ENCODE measurements around the gene PRICKLE2. TPM values are rescaled to one million over a fixed set of nuclear protein-coding genes. Genes with fewer than 3 reads are reported as not detected.

PRICKLE2 gene
- total RNA-seq, 1 donor from 2014 or later, result 37.2 TPM

DNA sequence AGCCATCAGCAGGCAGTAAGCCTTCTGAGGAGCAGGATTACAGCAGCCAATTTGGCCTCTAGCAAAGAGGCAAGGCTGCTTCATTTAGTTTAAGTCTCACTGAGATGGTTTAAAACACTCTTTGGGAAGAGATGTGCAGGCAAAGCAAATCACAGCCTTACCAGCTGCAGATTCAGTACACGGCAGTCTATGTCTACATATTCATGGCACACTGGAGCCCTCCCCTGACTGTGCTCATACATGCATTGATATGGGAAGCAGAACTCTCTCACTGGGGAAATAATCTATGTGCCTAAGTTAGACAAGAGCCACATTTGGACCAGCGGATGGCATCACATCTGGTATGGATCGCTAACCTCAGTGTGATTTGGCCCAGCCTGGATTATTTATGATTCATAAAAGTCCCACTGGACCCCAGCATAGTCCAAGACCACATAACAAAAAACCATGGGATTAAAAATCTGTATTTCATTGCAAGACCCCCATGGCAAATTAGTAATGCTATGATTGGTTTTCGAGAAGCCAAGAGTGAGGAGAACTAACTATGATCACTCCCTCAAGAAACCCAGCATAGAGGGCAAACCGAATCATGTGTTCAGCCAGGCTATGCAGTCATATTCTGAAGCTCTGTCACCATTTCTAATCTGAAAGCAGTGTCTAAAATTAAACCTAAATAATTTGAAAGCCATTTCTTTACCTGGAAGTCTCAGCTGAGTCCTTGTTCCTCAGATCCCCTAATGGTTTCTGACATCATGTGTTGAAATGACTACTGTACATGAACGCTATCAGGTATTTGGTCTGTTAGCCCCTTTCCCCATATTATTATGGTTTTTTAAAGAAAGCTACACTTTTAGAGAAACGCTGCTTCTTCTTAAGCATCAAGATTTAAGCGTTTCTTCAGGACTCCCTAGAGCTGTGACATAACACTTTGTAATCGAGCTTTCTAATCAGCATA lies 1.2 kb downstream of the PRICKLE2 start:
- peak overlapping the region; percentile 14 for H3K4me3 ChIP-seq
- ATAC-seq (no peak), DNase-seq (no peak)
- no peaks in the 10 kb centered on the region for H3K27me3 ChIP-seq
- H3K9me3 ChIP-seq, result no peaks in the 10 kb centered on the region
- intact Hi-C loops (cut with DNase I), result no loop called here
- peak overlapping the region; percentile 61 for H3K27ac ChIP-seq
- peaks cover 24% of the 10 kb centered on the region for H3K4me1 ChIP-seq
- no peaks in the 10 kb centered on the region for H3K36me3 ChIP-seq
- TF ChIP-seq, protein P1, sequence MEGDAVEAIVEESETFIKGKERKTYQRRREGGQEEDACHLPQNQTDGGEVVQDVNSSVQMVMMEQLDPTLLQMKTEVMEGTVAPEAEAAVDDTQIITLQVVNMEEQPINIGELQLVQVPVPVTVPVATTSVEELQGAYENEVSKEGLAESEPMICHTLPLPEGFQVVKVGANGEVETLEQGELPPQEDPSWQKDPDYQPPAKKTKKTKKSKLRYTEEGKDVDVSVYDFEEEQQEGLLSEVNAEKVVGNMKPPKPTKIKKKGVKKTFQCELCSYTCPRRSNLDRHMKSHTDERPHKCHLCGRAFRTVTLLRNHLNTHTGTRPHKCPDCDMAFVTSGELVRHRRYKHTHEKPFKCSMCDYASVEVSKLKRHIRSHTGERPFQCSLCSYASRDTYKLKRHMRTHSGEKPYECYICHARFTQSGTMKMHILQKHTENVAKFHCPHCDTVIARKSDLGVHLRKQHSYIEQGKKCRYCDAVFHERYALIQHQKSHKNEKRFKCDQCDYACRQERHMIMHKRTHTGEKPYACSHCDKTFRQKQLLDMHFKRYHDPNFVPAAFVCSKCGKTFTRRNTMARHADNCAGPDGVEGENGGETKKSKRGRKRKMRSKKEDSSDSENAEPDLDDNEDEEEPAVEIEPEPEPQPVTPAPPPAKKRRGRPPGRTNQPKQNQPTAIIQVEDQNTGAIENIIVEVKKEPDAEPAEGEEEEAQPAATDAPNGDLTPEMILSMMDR (IDR thresholded peaks at IDR 0.05), result no peak

DNA sequence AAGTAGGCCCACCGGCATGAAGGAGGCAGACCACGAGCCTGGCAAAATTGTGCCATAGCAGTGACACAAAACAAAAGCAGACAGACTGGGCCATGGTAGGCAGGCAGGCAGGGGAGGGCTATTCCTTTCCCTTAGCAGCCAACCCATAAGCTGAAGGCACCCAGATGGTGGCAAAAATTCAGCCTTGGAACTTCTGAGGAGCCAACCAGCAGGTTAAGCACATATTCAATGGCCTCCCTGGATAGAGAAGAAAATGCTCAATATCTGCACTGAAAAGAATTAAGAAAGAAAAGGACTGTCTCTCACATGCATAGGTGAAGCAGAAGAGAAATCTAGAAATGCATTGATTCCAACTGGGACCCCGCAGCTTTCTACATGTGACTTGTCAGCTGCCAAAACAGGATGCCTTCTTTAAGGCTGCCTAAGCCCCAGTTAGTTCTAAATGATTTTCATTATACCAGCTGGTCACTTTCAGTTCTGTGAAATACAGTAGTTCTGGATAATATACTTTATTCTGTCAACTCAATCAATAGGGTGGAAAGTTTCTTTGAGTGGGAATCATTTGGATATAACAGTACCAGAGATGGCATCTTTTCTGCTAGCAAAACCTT lies 2.7 kb downstream of the PRICKLE2 start:
- H3K4me3 ChIP-seq, result no peak overlapping the region
- no peaks in the 10 kb centered on the region for H3K27me3 ChIP-seq
- intact Hi-C loops (cut with DNase I), result no loop called here
- DNase-seq (no peak), ATAC-seq (no peak)
- no peak overlapping the region for H3K27ac ChIP-seq
- H3K36me3 ChIP-seq, result no peaks in the 10 kb centered on the region
- TF ChIP-seq, protein P1 (IDR thresholded peaks at IDR 0.05), result no peak
- no peaks in the 10 kb centered on the region for H3K9me3 ChIP-seq
- H3K4me1 ChIP-seq, result peaks cover 24% of the 10 kb centered on the region

DNA sequence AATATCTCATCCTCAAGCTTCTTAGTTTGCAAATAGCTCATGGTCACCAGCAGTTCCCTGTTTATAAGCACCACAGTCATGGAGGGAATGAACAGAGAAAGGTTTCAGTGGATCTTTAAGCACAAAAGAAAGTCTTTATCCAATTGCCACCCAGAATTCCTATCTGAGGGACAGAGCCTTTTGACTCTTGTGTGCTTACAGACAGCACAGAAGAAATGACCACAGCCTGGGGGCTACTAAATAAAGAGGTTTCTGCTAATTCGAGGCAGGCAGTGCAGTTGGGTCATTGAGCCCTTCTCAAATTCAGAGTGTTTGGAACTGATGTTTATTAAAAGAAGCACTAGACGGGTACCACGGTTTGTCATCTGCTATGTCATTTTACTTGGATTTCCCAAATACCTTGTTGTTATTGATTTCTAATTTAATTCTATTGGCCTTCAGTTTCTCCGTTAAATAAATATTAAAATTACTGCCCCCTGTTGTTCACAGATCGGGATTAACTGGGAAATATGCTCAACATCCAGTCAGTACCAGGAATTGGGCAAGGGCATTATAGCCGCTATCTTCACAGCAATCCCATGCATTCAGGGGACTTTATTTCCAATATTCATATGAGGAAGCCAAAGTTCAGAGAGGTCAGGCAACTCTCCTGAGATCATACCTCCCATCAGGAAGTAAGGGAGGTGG lies 3.6 kb downstream of the PRICKLE2 start:
- no peaks in the 10 kb centered on the region for H3K9me3 ChIP-seq
- DNase-seq, result no peak
- H3K4me3 ChIP-seq, result no peak overlapping the region
- no peak for ATAC-seq
- H3K36me3 ChIP-seq, result no peaks in the 10 kb centered on the region
- H3K27ac ChIP-seq, result no peak overlapping the region
- TF ChIP-seq, protein P1 (IDR thresholded peaks at IDR 0.05), result no peak
- H3K4me1 ChIP-seq, result peaks cover 32% of the 10 kb centered on the region
- intact Hi-C loops (cut with DNase I), result no loop called here
- H3K27me3 ChIP-seq, result no peaks in the 10 kb centered on the region

DNA sequence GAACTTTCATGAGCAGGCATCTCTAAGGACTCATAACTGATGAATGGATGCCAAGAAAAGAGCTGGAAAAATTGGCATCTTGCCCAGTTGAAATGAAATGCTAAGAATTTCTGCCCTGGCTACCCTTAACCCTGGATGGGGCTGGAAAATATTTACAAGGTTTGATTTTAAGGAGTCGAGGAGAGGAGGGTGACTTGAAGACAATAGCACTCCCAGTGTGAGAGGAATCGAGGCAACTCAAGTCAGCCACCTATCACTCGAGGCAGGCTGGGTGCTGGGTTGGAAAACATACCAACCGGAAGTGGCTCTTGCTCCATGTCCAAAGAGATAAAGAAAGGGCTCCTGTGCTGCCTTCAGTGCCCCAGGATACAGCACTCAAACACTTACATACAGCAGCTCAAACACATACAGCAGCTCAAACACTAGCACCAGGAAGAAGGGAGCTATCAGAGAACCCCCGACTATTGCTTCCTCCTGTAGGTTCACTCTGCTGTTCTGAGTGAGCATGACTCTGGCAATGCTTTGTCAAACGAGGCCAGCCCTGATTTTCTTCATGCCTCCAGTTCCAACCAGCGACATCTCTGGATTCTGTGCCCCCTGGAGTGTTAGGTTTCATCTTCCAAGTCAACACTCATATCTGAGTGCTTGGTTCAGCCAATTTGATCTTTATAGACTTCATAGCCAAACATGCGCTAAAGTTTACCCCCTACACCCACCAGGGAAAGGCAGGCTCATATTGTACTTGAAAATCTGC lies 4.9 kb downstream of the PRICKLE2 start:
- no peaks in the 10 kb centered on the region for H3K36me3 ChIP-seq
- intact Hi-C loops (cut with DNase I), result no loop called here
- no peak for DNase-seq
- no peaks in the 10 kb centered on the region for H3K27me3 ChIP-seq
- peak overlapping the region; percentile 28 for H3K27ac ChIP-seq
- TF ChIP-seq, protein P1 (IDR thresholded peaks at IDR 0.05), result no peak
- peak; percentile 42 for ATAC-seq
- peaks cover 35% of the 10 kb centered on the region for H3K4me1 ChIP-seq
- H3K4me3 ChIP-seq, result no peak overlapping the region
- H3K9me3 ChIP-seq, result no peaks in the 10 kb centered on the region

DNA sequence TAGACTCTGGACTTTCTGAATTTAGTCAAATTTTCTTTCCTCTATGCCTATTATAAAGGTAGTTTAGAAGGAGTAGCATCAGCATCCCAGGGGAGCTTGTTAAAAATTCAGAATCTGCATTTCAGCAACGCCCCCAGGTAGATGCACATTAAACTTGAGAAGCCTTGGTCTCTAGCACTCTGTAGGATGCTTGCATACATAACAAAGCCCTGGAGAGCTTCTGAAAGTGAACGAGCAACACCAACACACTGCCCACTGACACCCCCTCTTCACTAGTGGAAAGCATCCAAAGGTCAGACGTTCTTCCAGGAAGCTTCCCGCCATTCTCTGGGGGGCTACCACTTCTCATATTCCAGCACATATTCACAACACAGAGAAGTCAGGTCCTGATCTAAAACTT lies 6.5 kb downstream of the PRICKLE2 start:
- ATAC-seq (no peak), DNase-seq (no peak)
- TF ChIP-seq, protein P1 (IDR thresholded peaks at IDR 0.05), result no peak
- no peak overlapping the region for H3K4me3 ChIP-seq
- no peak overlapping the region for H3K27ac ChIP-seq
- H3K36me3 ChIP-seq, result no peaks in the 10 kb centered on the region
- H3K9me3 ChIP-seq, result no peaks in the 10 kb centered on the region
- intact Hi-C loops (cut with DNase I), result no loop called here
- H3K27me3 ChIP-seq, result no peaks in the 10 kb centered on the region
- peaks cover 42% of the 10 kb centered on the region for H3K4me1 ChIP-seq
